Measurements from ENCODE around the gene IL10RA. TPM values are rescaled to one million over a fixed set of nuclear protein-coding genes. Genes with fewer than 3 reads are reported as not detected.

IL10RA gene
- total RNA-seq (10 to 100 TPM in 2 of 9 donors, 1 to 10 TPM in 7; 2.1 to 49.0 (median 6.3) TPM), polyA plus RNA-seq (1 to 10 TPM; 3.7 to 3.9 TPM)
- long read RNA-seq, donor 1, full-length matches to known transcripts = 3 of 6 reads
- long read RNA-seq, donor 1, partial matches to known transcripts = 1 of 6 reads
- long read RNA-seq, donor 1, other reads (novel, unspliced or antisense) = 2 of 6 reads
- long read RNA-seq, donor 2, transcript IL10RA-201 (7 exons, 3,695 nt) = major isoform, 6 of 8 reads
- long read RNA-seq, donor 2, partial matches to known transcripts = 0 of 8 reads
- long read RNA-seq, donor 2, other reads (novel, unspliced or antisense) = 1 of 8 reads
- long read RNA-seq, donor 3, partial matches to known transcripts = 1 of 7 reads
- long read RNA-seq, donor 3, other reads (novel, unspliced or antisense) = 1 of 7 reads

GRCh38 chr11:117985953-117986887 lies at the start of gene IL10RA:
IL10RA (plus strand) TSS chr11:117986394; CDS start chr11:117986468, 74 bp downstream.
- H3K9me3 ChIP-seq = no peaks in the 10 kb centered on the region
- 3 to 10% (median 5%) methylated on average over 30 to 71 of the region's 71 CpGs for WGBS, 4 donors
- peaks cover 0 to 57% (median 9%) of the 10 kb centered on the region in 12 donors for H3K4me1 ChIP-seq
- H3K27me3 ChIP-seq = peaks cover 0 to 16% (median 3%) of the 10 kb centered on the region in 9 donors
- peaks cover 0 to 39% (median 0%) of the 10 kb centered on the region in 9 donors for H3K36me3 ChIP-seq
- H3K4me3 ChIP-seq = peak within 1 kb of the TSS; percentile 17 to 85 (median 56)
- H3K27ac ChIP-seq = peak within 1 kb of the TSS in 11 of 12 donors; percentile 3 to 99 (median 59)
- no peak for TF ChIP-seq CTCF (IDR thresholded peaks at IDR 0.05)
- peak in 1 of 2 donors; percentile 77 for TF ChIP-seq POLR2A (IDR thresholded peaks at IDR 0.05)
- DNase-seq (peak; percentile 78 to 95 (median 87)), ATAC-seq (peak; percentile 85 to 99 (median 98))
- intact Hi-C loops (cut with DNase I) = loop anchor here in 1 of 10 donors (10.0 kb wide), 1 partner anchor 59 kb away; no protein-coding TSS in a partner anchor

DNA sequence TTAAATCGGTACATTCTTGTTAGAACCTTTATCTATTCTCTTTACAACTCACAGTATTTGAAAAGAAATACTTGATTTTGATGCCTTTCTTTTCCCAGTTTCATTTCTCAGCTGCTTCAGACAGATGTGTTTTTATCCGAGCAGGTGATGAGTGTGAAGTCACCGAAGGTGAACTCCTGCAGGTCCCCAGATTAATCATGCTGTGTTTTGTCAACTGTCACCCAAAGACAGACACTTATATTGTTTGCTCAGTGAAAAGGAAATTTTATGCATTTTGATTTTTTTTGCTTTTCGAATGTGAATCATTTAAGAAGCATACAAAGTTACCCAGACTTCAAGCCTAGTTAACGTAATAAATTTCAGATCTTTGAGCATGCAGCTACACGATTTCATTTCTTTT lies 49.2 kb upstream of the IL10RA start:
- H3K4me3 ChIP-seq = no peak overlapping the region
- no peaks in the 10 kb centered on the region for H3K36me3 ChIP-seq
- no peaks in the 10 kb centered on the region for H3K9me3 ChIP-seq
- 81 to 83% (median 81%) methylated on average over 6 of the region's 6 CpGs for WGBS, 4 donors
- no peak overlapping the region for H3K27ac ChIP-seq
- ATAC-seq = no peak
- H3K4me1 ChIP-seq = peaks cover 0 to 3% (median 0%) of the 10 kb centered on the region in 12 donors
- H3K27me3 ChIP-seq = no peaks in the 10 kb centered on the region
- DNase-seq = no peak
- TF ChIP-seq POLR2A (IDR thresholded peaks at IDR 0.05) = no peak
- intact Hi-C loops (cut with DNase I) = no loop called here

GRCh38 chr11:117940736-117941135 lies 45.5 kb upstream of the IL10RA start:
- Histone ChIP-seq H3K27me3 (no peaks in the 10 kb centered on the region), H3K4me3 (no peak overlapping the region), H3K9me3 (peaks cover 0 to 12% (median 0%) of the 10 kb centered on the region in 12 donors), H3K36me3 (no peaks in the 10 kb centered on the region), H3K27ac (no peak overlapping the region), H3K4me1 (peaks cover 0 to 17% (median 0%) of the 10 kb centered on the region in 12 donors)
- TF ChIP-seq CTCF (IDR thresholded peaks at IDR 0.05) (no peak), POLR2A (IDR thresholded peaks at IDR 0.05) (no peak)
- 96 to 97% (median 97%) methylated on average over 8 of the region's 8 CpGs for WGBS, 4 donors
- DNase-seq (no peak), ATAC-seq (no peak)
- intact Hi-C loops (cut with DNase I) = loop anchor here in 3 of 10 donors (10.0 kb wide), 1 partner anchor 516 kb away; no protein-coding TSS in a partner anchor

- Histone ChIP-seq H3K4me1 (peaks cover 0 to 21% (median 1%) of the 10 kb centered on the region in 12 donors), H3K4me3 (no peak overlapping the region), H3K27me3 (no peaks in the 10 kb centered on the region), H3K36me3 (no peaks in the 10 kb centered on the region), H3K27ac (no peak overlapping the region), H3K9me3 (peaks cover 0 to 12% (median 0%) of the 10 kb centered on the region in 12 donors)
- ATAC-seq (peak in 1 of 4 donors; percentile 30), DNase-seq (no peak)
- intact Hi-C loops (cut with DNase I) = loop anchor here in 3 of 10 donors (10.0 kb wide), 1 partner anchor 516 kb away; no protein-coding TSS in a partner anchor
- WGBS, 4 donors = 83 to 94% (median 91%) methylated on average over 2 to 4 of the region's 4 CpGs
- no peak for TF ChIP-seq CTCF (IDR thresholded peaks at IDR 0.05)
- TF ChIP-seq POLR2A (IDR thresholded peaks at IDR 0.05) = no peak
Observed at GRCh38 chr11:117941163-117941707, 45.0 kb upstream of the IL10RA start.
